Fibroblast of the aortic adventitia (primary cell): Measurements from ENCODE around the gene MIS18A. TPM values are rescaled to one million over a fixed set of nuclear protein-coding genes. Genes with fewer than 3 reads are reported as not detected.

ENCODE experiments used
- DNase-seq: peaks from one replicate; pipeline ENCODE4 v3.0.0-alpha.2; 2010; ENCODE audit warnings: low read depth
- H3K4me3 ChIP-seq: 2 replicates; pipeline ENCODE4 v1.5.1; 2011; ENCODE audit warnings: low read depth, mild to moderate bottlenecking, control low read depth, low read length, moderate library complexity
- total RNA-seq: library from RNA; depleted of rRNA; stranded (reverse); fragments of >200 nt; gene quantifications from 2 replicates; pipeline ENCODE4 v1.2.3, GENCODE V29; 2012; ENCODE audit warnings: low replicate concordance
- TF ChIP-seq, protein P1 (sequence below): IDR thresholded peaks from 2 replicates; pipeline ENCODE4 v1.5.1; 2011; ENCODE audit warnings: mild to moderate bottlenecking, low read length, control low read depth, inconsistent platforms; ENCODE audit not compliant: insufficient read depth

The MIS18A gene
- total RNA-seq, 1 donor: 13.3 TPM

DNA sequence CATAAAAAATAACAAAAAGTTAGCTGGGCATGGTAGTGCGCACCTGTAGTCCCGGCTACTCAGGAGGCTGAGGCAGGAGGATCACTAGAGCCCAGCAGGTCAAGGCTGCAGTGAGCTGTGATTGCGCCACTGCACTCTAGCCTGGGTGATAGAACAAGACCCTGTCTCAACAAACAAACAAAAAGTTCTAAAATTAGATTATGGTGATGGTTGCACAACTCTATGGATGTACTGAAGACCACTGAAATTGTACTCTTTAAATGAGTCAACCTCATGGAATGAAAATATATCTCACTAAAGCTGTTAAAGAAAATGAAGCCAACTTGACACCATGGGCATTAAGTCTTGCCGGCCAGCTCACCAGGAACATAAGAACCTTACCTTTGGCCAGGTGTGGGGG is 28.9 kb upstream of the MIS18A start:
- TF ChIP-seq, protein P1, sequence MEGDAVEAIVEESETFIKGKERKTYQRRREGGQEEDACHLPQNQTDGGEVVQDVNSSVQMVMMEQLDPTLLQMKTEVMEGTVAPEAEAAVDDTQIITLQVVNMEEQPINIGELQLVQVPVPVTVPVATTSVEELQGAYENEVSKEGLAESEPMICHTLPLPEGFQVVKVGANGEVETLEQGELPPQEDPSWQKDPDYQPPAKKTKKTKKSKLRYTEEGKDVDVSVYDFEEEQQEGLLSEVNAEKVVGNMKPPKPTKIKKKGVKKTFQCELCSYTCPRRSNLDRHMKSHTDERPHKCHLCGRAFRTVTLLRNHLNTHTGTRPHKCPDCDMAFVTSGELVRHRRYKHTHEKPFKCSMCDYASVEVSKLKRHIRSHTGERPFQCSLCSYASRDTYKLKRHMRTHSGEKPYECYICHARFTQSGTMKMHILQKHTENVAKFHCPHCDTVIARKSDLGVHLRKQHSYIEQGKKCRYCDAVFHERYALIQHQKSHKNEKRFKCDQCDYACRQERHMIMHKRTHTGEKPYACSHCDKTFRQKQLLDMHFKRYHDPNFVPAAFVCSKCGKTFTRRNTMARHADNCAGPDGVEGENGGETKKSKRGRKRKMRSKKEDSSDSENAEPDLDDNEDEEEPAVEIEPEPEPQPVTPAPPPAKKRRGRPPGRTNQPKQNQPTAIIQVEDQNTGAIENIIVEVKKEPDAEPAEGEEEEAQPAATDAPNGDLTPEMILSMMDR: no peak
- DNase-seq: peak; percentile 5

DNA sequence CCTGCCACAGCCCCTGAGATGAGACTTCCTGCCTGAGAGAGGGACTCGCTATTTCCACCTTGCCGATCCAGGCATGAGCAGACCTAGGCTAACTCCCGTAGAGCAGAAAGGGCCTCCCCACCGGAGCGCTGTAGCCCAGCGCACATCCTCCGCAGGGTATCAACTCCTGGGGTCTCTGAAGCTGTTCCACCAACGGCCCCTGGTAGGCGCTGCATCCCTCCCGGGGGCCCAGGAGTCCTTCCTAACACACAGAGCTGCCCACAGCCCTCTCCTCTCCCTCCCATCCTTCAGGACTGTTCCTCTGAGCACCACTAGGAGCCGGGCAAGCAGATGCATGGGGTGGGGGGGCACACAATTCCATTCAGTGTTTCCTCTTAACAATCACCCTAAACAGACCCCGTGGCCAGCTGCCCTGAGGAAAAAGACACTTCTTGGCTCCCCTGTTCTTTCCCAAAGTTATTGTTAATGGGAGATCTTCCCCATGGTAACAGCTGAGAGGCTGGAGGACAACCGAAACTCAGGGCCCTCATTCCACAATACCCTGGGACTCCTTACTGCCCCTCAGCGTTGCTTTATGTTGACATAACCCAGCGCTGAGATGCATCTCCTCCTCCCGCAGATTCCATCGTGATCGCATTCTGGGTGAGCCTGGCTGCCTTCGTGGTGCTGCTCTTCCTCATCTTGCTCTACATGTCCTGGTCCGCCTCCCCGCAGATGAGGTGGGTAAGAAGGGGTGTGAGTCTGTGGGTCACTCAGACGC is 27.4 kb upstream of the MIS18A start:
- DNase-seq: no peak
- TF ChIP-seq, protein P1: no peak
- H3K4me3 ChIP-seq: no peak overlapping the region

More for the DNA sequence above, 28.9 kb upstream of the MIS18A start:
- H3K4me3 ChIP-seq: no peak overlapping the region

DNA sequence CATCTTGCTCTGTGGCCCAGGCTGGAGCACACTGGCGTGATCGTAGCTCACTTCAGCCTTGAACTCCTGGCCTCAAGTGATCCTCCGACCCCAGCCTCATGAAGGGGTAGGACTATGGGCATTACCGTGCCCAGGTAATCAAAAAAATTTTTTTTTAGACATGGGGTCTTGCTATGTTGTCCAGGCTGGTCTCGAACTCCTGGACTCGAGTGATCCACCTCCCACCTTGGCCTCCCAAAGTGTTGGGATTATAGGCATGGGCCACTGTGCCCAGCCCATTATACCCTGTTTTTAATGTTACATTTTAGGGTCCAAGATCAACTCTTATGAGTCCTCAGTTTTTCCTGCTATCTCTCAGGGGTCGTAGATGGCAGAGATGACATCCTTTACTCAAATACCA is 26.1 kb upstream of the MIS18A start:
- no peak for DNase-seq
- H3K4me3 ChIP-seq: no peak overlapping the region
- TF ChIP-seq, protein P1: no peak

DNA sequence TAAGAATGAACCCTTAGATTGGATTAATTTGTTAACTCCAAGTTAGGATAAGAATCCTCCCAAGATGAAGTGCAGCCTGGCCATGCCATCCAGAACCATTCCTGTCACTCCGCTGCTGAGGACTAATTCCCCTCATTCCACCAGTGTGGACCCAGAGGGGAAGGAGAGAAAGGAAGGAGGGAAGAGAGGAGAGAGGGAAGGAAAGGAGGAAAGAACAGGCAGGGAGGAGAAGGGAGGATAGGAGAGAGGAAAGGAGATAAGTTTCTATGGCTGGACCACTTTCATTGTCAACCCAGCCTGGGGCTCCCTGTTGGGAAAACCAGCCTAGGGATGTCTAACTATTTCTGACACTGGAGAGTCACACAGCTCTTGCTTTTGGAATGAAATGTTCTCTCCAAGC is 24.5 kb upstream of the MIS18A start:
- TF ChIP-seq, protein P1: no peak
- DNase-seq: no peak
- no peak overlapping the region for H3K4me3 ChIP-seq

DNA sequence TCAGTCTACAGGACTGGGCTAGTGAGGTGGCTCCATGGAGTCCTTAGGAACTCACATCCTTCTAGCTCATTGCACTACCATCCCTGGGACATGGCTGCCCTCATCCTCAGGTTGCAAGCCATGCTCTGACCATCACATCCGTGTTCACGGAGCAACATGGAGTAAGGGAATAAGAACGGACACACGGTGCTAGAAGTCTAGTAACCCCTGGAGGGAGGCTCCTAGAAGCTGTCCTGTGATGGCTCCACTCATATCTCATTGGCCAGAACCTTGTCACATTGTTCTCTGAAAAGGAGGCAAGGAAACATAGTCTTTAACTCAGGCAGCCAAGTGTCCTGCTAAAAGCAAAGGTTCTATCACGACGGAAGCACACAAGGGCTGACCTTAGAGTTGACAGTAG is 23.7 kb upstream of the MIS18A start:
- TF ChIP-seq, protein P1: no peak
- DNase-seq: no peak
- no peak overlapping the region for H3K4me3 ChIP-seq

DNA sequence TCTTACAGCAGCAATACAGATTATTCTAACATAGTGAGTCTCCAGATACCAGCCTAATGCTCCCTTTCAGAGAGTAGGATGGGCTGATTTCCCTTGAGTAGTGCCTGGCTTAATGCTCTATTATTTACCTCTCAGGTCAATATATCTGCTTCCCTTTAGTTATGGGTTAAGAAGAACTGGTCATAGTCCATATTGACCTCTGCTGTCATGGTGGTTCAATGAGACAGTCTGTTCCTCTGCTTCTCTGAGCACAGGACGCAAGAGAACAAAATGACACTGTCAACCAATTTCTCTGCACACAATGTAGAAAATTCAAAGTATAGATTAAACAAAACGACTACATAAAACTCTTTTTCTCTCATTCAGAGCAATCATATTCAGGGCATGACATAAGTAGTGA is 22.7 kb upstream of the MIS18A start:
- TF ChIP-seq, protein P1: no peak
- H3K4me3 ChIP-seq: no peak overlapping the region
- DNase-seq: no peak

DNA sequence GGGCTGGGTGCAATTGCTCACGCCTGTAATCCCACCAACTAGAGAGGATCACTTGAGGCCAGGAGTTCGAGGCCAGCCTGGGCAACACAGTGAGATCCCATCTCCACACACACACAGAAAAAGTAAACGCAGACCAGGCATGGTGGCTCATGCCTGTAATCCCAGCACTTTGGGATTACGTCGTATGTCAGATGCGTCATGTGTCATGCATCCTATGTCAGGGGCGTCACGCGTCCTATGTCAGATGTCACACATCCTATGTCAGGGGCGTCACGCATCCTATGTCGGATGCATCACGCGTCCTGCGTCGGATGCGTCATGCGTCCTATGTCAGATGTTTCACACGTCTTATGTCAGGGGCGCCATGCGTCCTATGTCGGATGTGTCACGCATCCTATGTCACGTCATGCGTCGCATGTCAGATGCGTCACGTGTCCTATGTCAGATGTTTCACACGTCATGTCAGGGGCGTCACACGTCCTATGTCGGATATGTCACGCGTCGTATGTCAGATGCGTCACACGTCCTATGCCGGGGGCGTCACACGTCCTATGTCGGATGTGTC is 21.4 kb upstream of the MIS18A start:
- TF ChIP-seq, protein P1: no peak
- no peak for DNase-seq
- no peak overlapping the region for H3K4me3 ChIP-seq
